ENCODE data around the gene NDNF.
A peak's percentile ranks its signal among the peaks of the same experiment; 100 is the strongest.

NDNF gene

GRCh38 chr4:121072224-121073003 lies at the start of gene NDNF:
Gene NDNF (minus strand): TSS chr4:121072535. CDS start chr4:121045837, 26,698 bp downstream.
- DNase-seq, result no peak

- DNase-seq, result no peak
Observed at GRCh38 chr4:121119715-121120114, 47.4 kb upstream of the NDNF start.

- DNase-seq, result no peak
Observed at GRCh38 chr4:121118344-121118743, 46.0 kb upstream of the NDNF start.

- DNase-seq, result no peak
Observed at GRCh38 chr4:121114756-121115155, 42.4 kb upstream of the NDNF start.

- DNase-seq, result no peak
Observed at GRCh38 chr4:121112530-121112929, 40.2 kb upstream of the NDNF start.

GRCh38 chr4:121108557-121108956 lies 36.2 kb upstream of the NDNF start:
- DNase-seq, result peak; percentile 80

GRCh38 chr4:121107507-121107906 lies 35.2 kb upstream of the NDNF start:
- no peak for DNase-seq

GRCh38 chr4:121100093-121100775 lies 27.9 kb upstream of the NDNF start:
- DNase-seq, result no peak

GRCh38 chr4:121098266-121098665 lies 25.9 kb upstream of the NDNF start:
- DNase-seq, result no peak

- DNase-seq, result no peak
Observed at GRCh38 chr4:121096629-121097028, 24.3 kb upstream of the NDNF start.

GRCh38 chr4:121096191-121096590 lies 23.9 kb upstream of the NDNF start:
- DNase-seq, result no peak

GRCh38 chr4:121094297-121094966 lies 22.1 kb upstream of the NDNF start:
- no peak for DNase-seq

- DNase-seq, result no peak
Observed at GRCh38 chr4:121093261-121093660, 20.9 kb upstream of the NDNF start.

- DNase-seq, result no peak
Observed at GRCh38 chr4:121091941-121092340, 19.6 kb upstream of the NDNF start.

- DNase-seq, result no peak
Observed at GRCh38 chr4:121088867-121089266, 16.5 kb upstream of the NDNF start.

GRCh38 chr4:121079376-121079775 lies 7.0 kb upstream of the NDNF start:
- DNase-seq, result no peak

GRCh38 chr4:121077496-121077895 lies 5.2 kb upstream of the NDNF start:
- DNase-seq, result no peak

GRCh38 chr4:121076416-121076815 lies 4.1 kb upstream of the NDNF start:
- DNase-seq, result no peak

GRCh38 chr4:121073672-121074381 lies 1.5 kb upstream of the NDNF start:
- no peak for DNase-seq

GRCh38 chr4:121073004-121073435 lies 685 bp upstream of the NDNF start:
- peak; percentile 19 for DNase-seq

GRCh38 chr4:121071640-121072223 lies 603 bp downstream of the NDNF start:
- DNase-seq, result no peak

GRCh38 chr4:121070696-121071639 lies 1.4 kb downstream of the NDNF start:
- DNase-seq, result no peak

Measured in NCI-H748 treated with DMSO at 0.1 percent for 48 hours (cell line).